Measurements from ENCODE around the gene IRAK3. TPM values are rescaled to one million over a fixed set of nuclear protein-coding genes. Genes with fewer than 3 reads are reported as not detected.

The IRAK3 gene
- total and polyA plus RNA-seq, 2 experiments from 2014 or later = 0.53 to 1.8 TPM

GRCh38 chr12:66163289-66163688, 25.7 kb upstream of the IRAK3 start:
- Histone ChIP-seq H3K27me3 (ENCODE audit: insufficient read depth) (no peaks in the 10 kb centered on the region), H3K79me2 (replicated peaks; ENCODE audit: insufficient read depth) (peaks cover 71% of the 10 kb centered on the region), H3K36me3 (ENCODE audit: insufficient read depth) (no peaks in the 10 kb centered on the region), H3K4me2 (no peak overlapping the region), H2AFZ (no peak overlapping the region), H3K27ac (ENCODE audit: low read depth) (no peak overlapping the region), H3K4me3 (no peak overlapping the region), H3K4me1 (ENCODE audit: insufficient read depth) (no peaks in the 10 kb centered on the region), H3K9me2 (ENCODE audit: insufficient read depth) (no peaks in the 10 kb centered on the region), H4K20me1 (replicated peaks; ENCODE audit: insufficient read depth) (no peaks in the 10 kb centered on the region), H3F3A (replicated peaks; ENCODE audit: low read depth) (no peaks in the 10 kb centered on the region)
- peaks cover 4% of the 10 kb centered on the region; the same call in 1 of the 3 replicates for H3K4me1 Mint-ChIP-seq
- TF ChIP-seq ETS1 (IDR thresholded peaks at IDR 0.05) (no peak), CTCF (conservative IDR thresholded peaks at IDR 0.05; ENCODE audit: low read depth in 2 of 2) (no peak), ZNF331 (CRISPR knock-in tag; IDR thresholded peaks at IDR 0.05; ENCODE audit: low read depth) (no peak), NANOG (IDR thresholded peaks at IDR 0.05; ENCODE audit: borderline replicate concordance) (no peak), JUNB (IDR thresholded peaks at IDR 0.05; ENCODE audit: unreplicated experiment) (no peak), ZNF114 (CRISPR knock-in tag; IDR thresholded peaks at IDR 0.05) (no peak), POLR2AphosphoS5 (IDR thresholded peaks at IDR 0.05; ENCODE audit: low read depth) (no peak), CREB1 (CRISPR knock-in tag; IDR thresholded peaks at IDR 0.05; ENCODE audit: low read depth) (no peak), EZH2 (IDR thresholded peaks at IDR 0.05; ENCODE audit: low read depth, unreplicated experiment) (no peak), ZNF462 (CRISPR knock-in tag; IDR thresholded peaks at IDR 0.05) (no peak)
- no peak overlapping the region for H3K4me3 Mint-ChIP-seq
- peaks cover 34% of the 10 kb centered on the region for H3K36me3 Mint-ChIP-seq (ENCODE audit: low read depth)
- DNase-seq (ENCODE audit: low spot score) (no peak), ATAC-seq (no peak)
- H3K9me3 Mint-ChIP-seq = peaks cover 14% of the 10 kb centered on the region; the same call in 2 of the 3 replicates
- H3K27ac Mint-ChIP-seq = no peak overlapping the region
- no peaks in the 10 kb centered on the region for H3K27me3 Mint-ChIP-seq (ENCODE audit: insufficient read depth, low read depth, poor library complexity)
